Adrenal gland (tissue), 5 donors: ENCODE measurements around the gene CACNA1C.

Source experiments
- POLR2A ChIP-seq, 2 donors: fragments of 450-650 bp; IDR thresholded peaks; one replicate each; pipeline ENCODE4 v1.6.1; 2017; ENCODE audit warnings: antibody characterized with exemption in 2 of 2, mild to moderate bottlenecking in 2 of 2, moderate library complexity in 1 of 2
- TF ChIP-seq, protein P1 (sequence below), 6 experiments: fragments of 450-650 bp in 4 of 6; fragments of 200-600 bp in 2 of 6; sonication (generic) in 1 of 6; IDR thresholded peaks; 1 replicate in 5 of 6; 2 replicates in 1 of 6; pipeline versions ENCODE4 v1.5.1 to v1.8.0; 2016 to 2021; ENCODE audit warnings: antibody characterized with exemption in 6 of 6, mild to moderate bottlenecking in 2 of 6, moderate library complexity in 1 of 6
- donor health status: DM: no; HTN: no; CAD: no.

DNA sequence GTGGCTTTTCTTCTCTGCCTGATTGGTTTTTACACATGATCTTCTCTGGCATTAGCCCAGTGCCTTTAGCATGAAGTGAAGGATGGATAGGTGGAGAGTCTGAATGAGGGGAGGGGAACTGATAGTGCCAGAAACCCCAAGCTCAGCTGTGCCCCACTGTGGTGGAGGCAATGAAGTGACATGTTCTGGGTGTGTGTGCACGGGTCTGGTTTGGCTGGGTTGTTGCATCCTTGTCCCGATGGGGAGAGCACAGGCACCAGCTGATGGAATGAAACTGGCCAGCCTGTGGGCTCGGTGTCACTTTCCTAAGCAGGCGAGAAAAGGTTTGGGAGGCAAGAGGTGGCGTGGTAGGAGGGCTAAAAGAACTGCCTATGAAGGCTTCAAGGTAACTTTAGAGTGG lies 65.3 kb downstream of the CACNA1C start:
- TF ChIP-seq, protein P1, sequence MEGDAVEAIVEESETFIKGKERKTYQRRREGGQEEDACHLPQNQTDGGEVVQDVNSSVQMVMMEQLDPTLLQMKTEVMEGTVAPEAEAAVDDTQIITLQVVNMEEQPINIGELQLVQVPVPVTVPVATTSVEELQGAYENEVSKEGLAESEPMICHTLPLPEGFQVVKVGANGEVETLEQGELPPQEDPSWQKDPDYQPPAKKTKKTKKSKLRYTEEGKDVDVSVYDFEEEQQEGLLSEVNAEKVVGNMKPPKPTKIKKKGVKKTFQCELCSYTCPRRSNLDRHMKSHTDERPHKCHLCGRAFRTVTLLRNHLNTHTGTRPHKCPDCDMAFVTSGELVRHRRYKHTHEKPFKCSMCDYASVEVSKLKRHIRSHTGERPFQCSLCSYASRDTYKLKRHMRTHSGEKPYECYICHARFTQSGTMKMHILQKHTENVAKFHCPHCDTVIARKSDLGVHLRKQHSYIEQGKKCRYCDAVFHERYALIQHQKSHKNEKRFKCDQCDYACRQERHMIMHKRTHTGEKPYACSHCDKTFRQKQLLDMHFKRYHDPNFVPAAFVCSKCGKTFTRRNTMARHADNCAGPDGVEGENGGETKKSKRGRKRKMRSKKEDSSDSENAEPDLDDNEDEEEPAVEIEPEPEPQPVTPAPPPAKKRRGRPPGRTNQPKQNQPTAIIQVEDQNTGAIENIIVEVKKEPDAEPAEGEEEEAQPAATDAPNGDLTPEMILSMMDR (IDR thresholded peaks at IDR 0.05): no peak
- TF ChIP-seq POLR2A (IDR thresholded peaks at IDR 0.05): no peak
